ENCODE results near the gene NBEAL2. TPM values are rescaled to one million over a fixed set of nuclear protein-coding genes. Genes with fewer than 3 reads are reported as not detected.

NBEAL2 gene
- total RNA-seq, 1 experiment from 2014 or later: 80.0 TPM

DNA sequence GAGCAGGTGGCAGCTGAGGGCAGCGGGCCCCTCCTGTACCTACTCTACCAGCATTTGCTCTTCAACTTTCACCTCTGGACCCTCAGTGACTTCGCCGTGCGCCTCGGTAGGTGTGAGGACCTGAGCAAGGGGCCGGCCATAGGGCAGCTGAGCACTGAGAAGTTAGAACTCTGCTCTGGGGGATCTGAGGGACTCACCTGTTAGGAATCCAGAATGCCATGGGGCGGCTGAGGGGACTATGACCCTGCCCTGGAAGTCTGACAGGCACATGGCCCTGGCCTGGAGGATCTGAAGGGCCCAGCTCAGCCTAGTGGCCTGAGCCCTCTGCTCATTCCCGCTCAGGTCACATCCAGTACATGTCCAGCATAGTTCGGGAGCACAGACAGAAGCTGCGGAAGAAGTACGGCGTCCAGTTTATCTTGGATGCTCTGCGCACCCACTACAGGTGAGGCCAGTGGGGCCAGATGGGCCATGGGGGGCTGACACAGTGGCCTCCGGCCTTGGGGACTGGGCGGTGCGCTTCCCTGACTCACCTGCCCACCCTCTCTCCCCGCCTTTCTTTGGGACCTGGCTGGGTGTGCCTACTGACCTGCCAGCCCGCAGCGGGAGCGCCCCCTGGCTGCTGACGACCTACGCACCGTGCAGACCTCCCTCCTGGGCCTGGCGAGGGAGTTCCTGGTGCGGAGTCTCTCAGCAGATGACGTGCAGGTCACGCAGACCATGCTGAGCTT lies 18.8 kb downstream of the NBEAL2 start (continued):
- TF ChIP-seq, protein P1, sequence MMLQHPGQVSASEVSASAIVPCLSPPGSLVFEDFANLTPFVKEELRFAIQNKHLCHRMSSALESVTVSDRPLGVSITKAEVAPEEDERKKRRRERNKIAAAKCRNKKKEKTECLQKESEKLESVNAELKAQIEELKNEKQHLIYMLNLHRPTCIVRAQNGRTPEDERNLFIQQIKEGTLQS (CRISPR knock-in tag; conservative IDR thresholded peaks at IDR 0.05): no peak
- TF ChIP-seq ZNF416 (CRISPR knock-in tag; IDR thresholded peaks at IDR 0.05): no peak
- no peak for TF ChIP-seq CREB1 (CRISPR knock-in tag; IDR thresholded peaks at IDR 0.05)
- no peak for TF ChIP-seq NR3C1 (CRISPR knock-in tag; conservative IDR thresholded peaks at IDR 0.05; ENCODE audit: low read depth)
- TF ChIP-seq ELF4 (CRISPR knock-in tag; IDR thresholded peaks at IDR 0.05; ENCODE audit: low read depth): no peak
- TF ChIP-seq, protein P2, sequence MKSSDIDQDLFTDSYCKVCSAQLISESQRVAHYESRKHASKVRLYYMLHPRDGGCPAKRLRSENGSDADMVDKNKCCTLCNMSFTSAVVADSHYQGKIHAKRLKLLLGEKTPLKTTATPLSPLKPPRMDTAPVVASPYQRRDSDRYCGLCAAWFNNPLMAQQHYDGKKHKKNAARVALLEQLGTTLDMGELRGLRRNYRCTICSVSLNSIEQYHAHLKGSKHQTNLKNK (CRISPR knock-in tag; IDR thresholded peaks at IDR 0.05): no peak
- TF ChIP-seq, protein P3, sequence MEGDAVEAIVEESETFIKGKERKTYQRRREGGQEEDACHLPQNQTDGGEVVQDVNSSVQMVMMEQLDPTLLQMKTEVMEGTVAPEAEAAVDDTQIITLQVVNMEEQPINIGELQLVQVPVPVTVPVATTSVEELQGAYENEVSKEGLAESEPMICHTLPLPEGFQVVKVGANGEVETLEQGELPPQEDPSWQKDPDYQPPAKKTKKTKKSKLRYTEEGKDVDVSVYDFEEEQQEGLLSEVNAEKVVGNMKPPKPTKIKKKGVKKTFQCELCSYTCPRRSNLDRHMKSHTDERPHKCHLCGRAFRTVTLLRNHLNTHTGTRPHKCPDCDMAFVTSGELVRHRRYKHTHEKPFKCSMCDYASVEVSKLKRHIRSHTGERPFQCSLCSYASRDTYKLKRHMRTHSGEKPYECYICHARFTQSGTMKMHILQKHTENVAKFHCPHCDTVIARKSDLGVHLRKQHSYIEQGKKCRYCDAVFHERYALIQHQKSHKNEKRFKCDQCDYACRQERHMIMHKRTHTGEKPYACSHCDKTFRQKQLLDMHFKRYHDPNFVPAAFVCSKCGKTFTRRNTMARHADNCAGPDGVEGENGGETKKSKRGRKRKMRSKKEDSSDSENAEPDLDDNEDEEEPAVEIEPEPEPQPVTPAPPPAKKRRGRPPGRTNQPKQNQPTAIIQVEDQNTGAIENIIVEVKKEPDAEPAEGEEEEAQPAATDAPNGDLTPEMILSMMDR (IDR thresholded peaks at IDR 0.05): peak; percentile 87
- TF ChIP-seq, protein P4, sequence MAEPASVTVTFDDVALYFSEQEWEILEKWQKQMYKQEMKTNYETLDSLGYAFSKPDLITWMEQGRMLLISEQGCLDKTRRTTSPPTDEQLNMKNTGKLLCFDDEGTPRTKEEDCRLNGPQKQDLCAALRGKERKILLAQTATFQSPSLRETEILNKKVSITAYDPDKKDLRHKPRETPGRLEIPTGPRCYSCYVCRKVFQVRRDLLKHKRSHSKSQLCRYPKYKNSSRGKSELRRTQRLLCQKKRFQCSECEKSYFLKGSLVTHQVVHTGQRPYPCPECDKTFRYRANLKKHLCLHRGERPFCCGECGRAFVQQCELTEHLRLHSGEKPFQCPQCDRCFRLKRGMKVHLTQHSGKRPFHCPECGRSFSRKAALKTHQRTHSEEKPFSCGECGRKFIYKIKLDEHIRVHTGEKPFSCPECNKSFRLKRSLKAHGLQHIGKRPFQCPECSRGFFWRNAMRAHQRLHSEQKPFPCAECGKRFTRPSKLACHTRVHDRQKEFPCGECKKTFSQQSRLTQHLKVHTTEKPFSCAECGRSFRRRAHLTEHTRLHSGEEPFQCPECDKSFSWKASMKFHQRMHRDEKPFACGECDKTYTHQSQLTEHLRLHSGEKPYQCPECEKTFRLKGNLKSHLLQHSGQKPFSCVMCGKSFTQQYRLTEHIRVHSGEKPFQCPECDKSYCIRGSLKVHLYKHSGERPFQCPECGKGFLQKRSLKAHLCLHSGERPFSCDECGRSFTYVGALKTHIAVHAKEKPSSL (CRISPR knock-in tag; conservative IDR thresholded peaks at IDR 0.05): no peak

DNA sequence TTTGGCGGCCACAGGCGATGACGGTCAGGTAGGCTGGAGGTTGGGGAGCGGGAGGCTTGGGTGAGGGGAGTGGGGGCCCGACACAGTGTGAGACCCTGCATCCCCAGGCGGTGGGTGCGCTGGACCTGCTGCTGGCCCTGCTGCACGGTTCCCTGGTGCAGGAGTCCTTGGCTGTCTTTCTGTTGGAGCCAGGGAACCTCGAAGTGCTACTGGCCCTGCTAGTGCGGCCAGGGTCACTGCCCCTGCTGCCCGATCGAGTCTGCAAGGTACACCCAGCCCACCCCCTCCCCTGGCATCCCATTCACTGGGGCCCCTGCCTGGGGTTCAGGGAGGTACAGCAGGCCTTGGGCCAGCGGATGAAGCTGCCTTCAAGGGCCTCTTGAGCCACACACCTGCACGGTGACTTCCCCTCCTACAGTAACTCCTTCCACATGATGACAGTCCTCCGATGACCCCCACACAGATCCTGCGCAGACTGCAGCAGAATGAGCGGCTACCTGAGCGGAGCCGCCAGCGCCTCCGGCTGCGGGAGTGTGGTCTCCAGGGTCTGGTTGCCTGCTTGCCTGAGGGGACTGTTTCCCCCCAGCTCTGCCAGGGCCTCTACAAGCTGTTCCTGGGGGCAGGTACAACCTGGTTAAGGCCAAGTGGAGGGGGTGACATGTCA lies 19.5 kb downstream of the NBEAL2 start:
- H3K9me3 Mint-ChIP-seq: no peaks in the 10 kb centered on the region
- H3K27me3 Mint-ChIP-seq (ENCODE audit: low read depth): no peaks in the 10 kb centered on the region
- peaks cover 3% of the 10 kb centered on the region for H3K4me1 Mint-ChIP-seq
- DNase-seq (ENCODE audit: low spot score) (no peak), ATAC-seq (no peak)
- no peak overlapping the region for H3K4me3 Mint-ChIP-seq
- ChIA-PET CTCF (interaction anchor here (0.6 to 4.0 kb wide), 19 partner anchors 9 to 382 kb away, joined by 3 to 59 read pairs (median 6); partner anchors contain the start of genes CCDC12, NBEAL2 and PTPN23), POLR2A (interaction anchor here (0.9 to 1.1 kb wide), 2 partner anchors 10 to 364 kb away, joined by 3 read pairs; no protein-coding TSS in a partner anchor)
- H3K27ac Mint-ChIP-seq: no peak overlapping the region
- TF ChIP-seq, protein P3 (IDR thresholded peaks at IDR 0.05): peak; percentile 16; the same call in 1 of the 2 replicates
- TF ChIP-seq ZNF423 (CRISPR knock-in tag; IDR thresholded peaks at IDR 0.05): no peak
- peaks cover 11% of the 10 kb centered on the region; the same call in 1 of the 2 replicates for H3K36me3 Mint-ChIP-seq

DNA sequence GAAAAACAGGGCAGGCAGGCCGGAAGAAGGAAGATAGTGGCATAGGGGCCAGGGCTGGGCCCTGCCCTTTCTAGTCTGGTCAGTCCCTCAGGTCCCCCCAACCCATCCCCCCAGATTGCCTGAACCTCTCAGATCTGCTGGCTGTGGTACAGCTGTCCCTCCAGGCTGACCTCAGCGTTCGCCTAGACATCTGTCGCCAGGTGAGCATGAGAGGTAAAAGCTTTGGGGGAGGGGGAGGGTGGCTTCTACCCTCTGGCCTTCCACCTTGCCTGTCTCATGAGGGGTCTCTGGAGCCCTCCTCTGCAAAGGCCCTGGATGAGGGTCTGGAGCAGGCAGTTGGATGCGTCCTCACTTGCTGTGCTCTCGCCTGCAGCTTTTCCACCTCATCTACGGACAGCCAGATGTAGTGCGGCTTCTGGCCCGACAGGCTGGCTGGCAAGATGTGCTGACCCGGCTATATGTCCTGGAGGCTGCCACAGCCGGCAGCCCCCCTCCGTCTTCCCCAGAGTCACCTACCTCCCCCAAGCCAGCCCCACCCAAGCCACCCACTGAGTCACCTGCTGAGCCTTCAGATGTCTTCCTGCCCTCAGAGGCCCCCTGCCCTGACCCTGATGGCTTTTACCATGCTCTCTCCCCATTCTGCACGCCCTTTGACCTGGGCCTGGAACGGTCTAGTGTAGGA lies 20.2 kb downstream of the NBEAL2 start:
- no peak for ATAC-seq
- no peaks in the 10 kb centered on the region for H3K9me3 Mint-ChIP-seq
- peaks cover 14% of the 10 kb centered on the region; the same call in 1 of the 2 replicates for H3K36me3 Mint-ChIP-seq
- no peak overlapping the region for H3K27ac Mint-ChIP-seq
- peaks cover 3% of the 10 kb centered on the region for H3K4me1 Mint-ChIP-seq
- no peaks in the 10 kb centered on the region for H3K27me3 Mint-ChIP-seq (ENCODE audit: low read depth)
- TF ChIP-seq ZNF317 (CRISPR knock-in tag; IDR thresholded peaks at IDR 0.05; ENCODE audit: borderline replicate concordance, low read depth) (no peak), ZBTB21 (CRISPR knock-in tag; IDR thresholded peaks at IDR 0.05; ENCODE audit: borderline replicate concordance) (no peak), MXD4 (CRISPR knock-in tag; IDR thresholded peaks at IDR 0.05; ENCODE audit: borderline replicate concordance) (no peak), NFATC4 (CRISPR knock-in tag; IDR thresholded peaks at IDR 0.05) (no peak)
- POLR2A ChIA-PET: no interaction called here
- H3K4me3 Mint-ChIP-seq: no peak overlapping the region
- DNase-seq (ENCODE audit: low spot score): no peak
- CTCF ChIA-PET: interaction anchor here (0.6 to 4.0 kb wide), 11 partner anchors 12 to 336 kb away, joined by 3 to 59 read pairs (median 8); partner anchors contain the start of gene CCDC12

Measured in WTC11 (cell line).